CD4-positive, alpha-beta T cell treated with Interleukin-12 subunit alpha and Interleukin-12 subunit beta, for 1 hour (primary cell): ENCODE measurements around the gene GIGYF1.
"Not testable (repeated sequence)": the region's sequence is repeated elsewhere in the genome, so short reads cannot be mapped to it uniquely, and the experiment has no call there.

ENCODE experiments used
- DNase-seq: peaks from one replicate; pipeline ENCODE4 v3.0.0-alpha.2; 2020

The GIGYF1 gene

GRCh38 chr7:100694098-100694745 is at the start of gene GIGYF1:
Gene GIGYF1 (minus strand): TSS chr7:100694250. CDS start chr7:100688238, 6,012 bp downstream.
- DNase-seq = peak; percentile 79

- no peak for DNase-seq
Measured at GRCh38 chr7:100739934-100740333, 45.9 kb upstream of the GIGYF1 start.

- DNase-seq = no peak
Measured at GRCh38 chr7:100736671-100737070, 42.6 kb upstream of the GIGYF1 start.

GRCh38 chr7:100735730-100736129 is 41.7 kb upstream of the GIGYF1 start:
- DNase-seq = no peak

- no peak for DNase-seq
Measured at GRCh38 chr7:100731937-100732636, 38.0 kb upstream of the GIGYF1 start.

GRCh38 chr7:100730136-100730800 is 36.2 kb upstream of the GIGYF1 start:
- DNase-seq = no peak

GRCh38 chr7:100728196-100728595 is 34.1 kb upstream of the GIGYF1 start:
- DNase-seq = no peak

GRCh38 chr7:100726996-100727761 is 33.1 kb upstream of the GIGYF1 start:
- DNase-seq = no peak

- not testable (repeated sequence) for DNase-seq
Measured at GRCh38 chr7:100724364-100724763, 30.3 kb upstream of the GIGYF1 start.

- DNase-seq = no peak
Measured at GRCh38 chr7:100723732-100724275, 29.8 kb upstream of the GIGYF1 start.

GRCh38 chr7:100722480-100723212 is 28.6 kb upstream of the GIGYF1 start:
- DNase-seq = no peak

GRCh38 chr7:100721505-100721812 is 27.4 kb upstream of the GIGYF1 start:
- no peak for DNase-seq

- no peak for DNase-seq
Measured at GRCh38 chr7:100720671-100721504, 26.8 kb upstream of the GIGYF1 start.

GRCh38 chr7:100720279-100720670 is 26.2 kb upstream of the GIGYF1 start, which contains the start of gene EPO:
Gene EPO (plus strand): TSS chr7:100720468. CDS start chr7:100720981, 513 bp downstream.
- no peak for DNase-seq

GRCh38 chr7:100719523-100720278 is 25.7 kb upstream of the GIGYF1 start:
- no peak for DNase-seq

GRCh38 chr7:100717073-100717472 is 23.0 kb upstream of the GIGYF1 start:
- DNase-seq = not testable (repeated sequence)

GRCh38 chr7:100714725-100715124 is 20.7 kb upstream of the GIGYF1 start:
- no peak for DNase-seq

- DNase-seq = no peak
Measured at GRCh38 chr7:100711369-100711768, 17.3 kb upstream of the GIGYF1 start.

GRCh38 chr7:100710452-100710851 is 16.4 kb upstream of the GIGYF1 start:
- DNase-seq = no peak

GRCh38 chr7:100708395-100708794 is 14.3 kb upstream of the GIGYF1 start:
- no peak for DNase-seq
